Loucy (cell line): Measurements from ENCODE around the gene PTPN5.

Experiments
- H2AFZ ChIP-seq: fragments of 200-600 bp; sonication (generic); 2 replicates; pipeline ENCODE4 v1.6.0; 2016; ENCODE audit warnings: antibody characterized with exemption, mild to moderate bottlenecking, low read length, moderate library complexity
- H3F3A ChIP-seq: fragments of 200-600 bp; 2 replicates; pipeline ENCODE4 v1.6.0; 2016; ENCODE audit warnings: antibody characterized with exemption, low read depth, mild to moderate bottlenecking
- H3K27me3 ChIP-seq: fragments of 200-600 bp; sonication (generic); 2 replicates; pipeline ENCODE4 v1.6.1; 2014; ENCODE audit warnings: low read length, mild to moderate bottlenecking; ENCODE audit not compliant: insufficient read depth, poor library complexity, severe bottlenecking
- H3K36me3 ChIP-seq: fragments of 200-600 bp; sonication (generic); 2 replicates; pipeline ENCODE4 v1.6.1; 2016; ENCODE audit warnings: low read length; ENCODE audit not compliant: insufficient read depth
- H3K4me1 ChIP-seq: fragments of 200-600 bp; sonication (generic); 2 replicates; pipeline ENCODE4 v1.5.1; 2014; ENCODE audit warnings: low read length, mild to moderate bottlenecking; ENCODE audit not compliant: insufficient read depth, poor library complexity, severe bottlenecking
- H3K4me2 ChIP-seq: fragments of 200-600 bp; sonication (generic); 2 replicates; pipeline ENCODE4 v1.6.0; 2014; ENCODE audit warnings: antibody characterized with exemption, low read length, low read depth, mild to moderate bottlenecking; ENCODE audit not compliant: poor library complexity, severe bottlenecking
- H3K4me3 ChIP-seq: fragments of 200-600 bp; sonication (generic); 2 replicates; pipeline ENCODE4 v1.5.1; 2014; ENCODE audit warnings: low read length, mild to moderate bottlenecking, mixed read lengths; ENCODE audit not compliant: poor library complexity, severe bottlenecking
- H3K79me2 ChIP-seq: fragments of 200-600 bp; sonication (generic); 2 replicates; pipeline ENCODE4 v1.6.1; 2014; ENCODE audit warnings: low read length; ENCODE audit not compliant: insufficient read depth
- H3K9ac ChIP-seq: fragments of 200-600 bp; sonication (generic); 2 replicates; pipeline ENCODE4 v1.6.0; 2014; ENCODE audit warnings: mild to moderate bottlenecking, low read depth, low read length, moderate library complexity; ENCODE audit not compliant: poor library complexity, severe bottlenecking
- H3K9me2 ChIP-seq: fragments of 200-600 bp; sonication (generic); replicated peaks from 2 replicates; pipeline ENCODE4 v1.6.1; 2016; ENCODE audit warnings: low read depth, low read length, mixed read lengths
- H3K9me3 ChIP-seq: fragments of 200-600 bp; sonication (generic); 2 replicates; pipeline ENCODE4 v1.6.1; 2014; ENCODE audit warnings: mild to moderate bottlenecking, antibody characterized with exemption, low read length, low read depth; ENCODE audit not compliant: insufficient read depth
- H4K20me1 ChIP-seq: fragments of 200-600 bp; sonication (generic); 2 replicates; pipeline ENCODE4 v1.6.0; 2014; ENCODE audit warnings: antibody characterized with exemption, low read length, mild to moderate bottlenecking; ENCODE audit not compliant: insufficient read depth, poor library complexity, severe bottlenecking
- EZH2phosphoT487 ChIP-seq: fragments of 200-600 bp; IDR thresholded peaks from 2 replicates; pipeline ENCODE4 v1.6.1; 2018; ENCODE audit warnings: antibody characterized with exemption, mild to moderate bottlenecking, moderate library complexity, borderline replicate concordance
- TF ChIP-seq, protein P1 (sequence below): fragments of 200-600 bp; sonication (generic); conservative IDR thresholded peaks from 2 replicates; pipeline ENCODE4 v1.5.1; 2014; ENCODE audit warnings: mild to moderate bottlenecking, antibody characterized with exemption, low read length

PTPN5 gene

GRCh38 chr11:18794956-18795355, 3.4 kb upstream of the PTPN5 start:
- Histone ChIP-seq H3K27me3 (no peaks in the 10 kb centered on the region), H3F3A (no peaks in the 10 kb centered on the region), H3K9ac (no peak overlapping the region), H3K9me2 (no peaks in the 10 kb centered on the region), H3K9me3 (no peaks in the 10 kb centered on the region), H4K20me1 (no peaks in the 10 kb centered on the region), H3K4me2 (no peak overlapping the region), H3K4me1 (no peaks in the 10 kb centered on the region), H2AFZ (no peak overlapping the region), H3K4me3 (no peak overlapping the region), H3K36me3 (no peaks in the 10 kb centered on the region), H3K79me2 (no peaks in the 10 kb centered on the region)
- TF ChIP-seq, protein P1, sequence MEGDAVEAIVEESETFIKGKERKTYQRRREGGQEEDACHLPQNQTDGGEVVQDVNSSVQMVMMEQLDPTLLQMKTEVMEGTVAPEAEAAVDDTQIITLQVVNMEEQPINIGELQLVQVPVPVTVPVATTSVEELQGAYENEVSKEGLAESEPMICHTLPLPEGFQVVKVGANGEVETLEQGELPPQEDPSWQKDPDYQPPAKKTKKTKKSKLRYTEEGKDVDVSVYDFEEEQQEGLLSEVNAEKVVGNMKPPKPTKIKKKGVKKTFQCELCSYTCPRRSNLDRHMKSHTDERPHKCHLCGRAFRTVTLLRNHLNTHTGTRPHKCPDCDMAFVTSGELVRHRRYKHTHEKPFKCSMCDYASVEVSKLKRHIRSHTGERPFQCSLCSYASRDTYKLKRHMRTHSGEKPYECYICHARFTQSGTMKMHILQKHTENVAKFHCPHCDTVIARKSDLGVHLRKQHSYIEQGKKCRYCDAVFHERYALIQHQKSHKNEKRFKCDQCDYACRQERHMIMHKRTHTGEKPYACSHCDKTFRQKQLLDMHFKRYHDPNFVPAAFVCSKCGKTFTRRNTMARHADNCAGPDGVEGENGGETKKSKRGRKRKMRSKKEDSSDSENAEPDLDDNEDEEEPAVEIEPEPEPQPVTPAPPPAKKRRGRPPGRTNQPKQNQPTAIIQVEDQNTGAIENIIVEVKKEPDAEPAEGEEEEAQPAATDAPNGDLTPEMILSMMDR = no peak
- no peak for TF ChIP-seq EZH2phosphoT487

- no peak overlapping the region for H3K4me2 ChIP-seq
- H3K27me3 ChIP-seq = no peaks in the 10 kb centered on the region
Observed at GRCh38 chr11:18792827-18793226, 1.2 kb upstream of the PTPN5 start.

DNA sequence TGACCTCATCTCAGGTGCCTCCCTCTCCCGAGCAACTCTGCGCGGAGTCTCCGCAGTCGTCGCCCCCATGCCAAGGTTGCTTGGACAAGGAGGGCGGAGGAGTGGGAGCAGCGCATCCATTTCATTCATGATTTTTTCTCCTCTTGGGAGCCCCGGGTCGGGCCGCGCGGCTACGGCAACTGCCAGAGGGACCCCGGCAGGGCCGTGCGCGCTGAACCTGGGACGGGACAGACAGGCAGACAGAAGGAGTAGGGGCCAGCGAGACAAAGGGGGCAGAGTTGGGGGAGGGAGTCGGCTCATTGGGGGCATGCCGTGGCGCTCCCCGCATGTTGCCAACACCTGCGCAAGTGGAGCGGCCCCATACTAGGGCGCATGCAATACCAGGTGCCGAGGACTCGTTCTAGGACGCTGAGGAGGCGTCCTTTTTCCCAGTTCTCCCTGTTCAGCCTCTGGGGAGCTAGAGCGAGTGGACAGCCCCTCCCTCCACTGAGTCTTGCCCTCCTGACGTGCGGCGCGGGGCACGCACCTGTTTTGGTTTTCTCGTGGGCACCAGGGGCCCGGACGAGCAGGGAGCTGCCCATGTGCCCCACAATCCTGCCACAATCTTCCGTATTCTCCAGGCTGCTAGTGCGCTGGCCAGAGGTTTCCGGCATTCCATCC, 501 bp upstream of the PTPN5 start:
- Histone ChIP-seq H3K36me3 (no peaks in the 10 kb centered on the region), H3K9me3 (no peaks in the 10 kb centered on the region), H3K4me3 (no peak overlapping the region), H3K4me2 (no peak overlapping the region), H3K9ac (no peak overlapping the region), H2AFZ (no peak overlapping the region), H3K4me1 (no peaks in the 10 kb centered on the region), H4K20me1 (no peaks in the 10 kb centered on the region), H3K27me3 (no peaks in the 10 kb centered on the region), H3K9me2 (no peaks in the 10 kb centered on the region), H3F3A (no peaks in the 10 kb centered on the region), H3K79me2 (no peaks in the 10 kb centered on the region)
- no peak for TF ChIP-seq EZH2phosphoT487
- TF ChIP-seq, protein P1 = no peak

More at GRCh38 chr11:18792827-18793226, 1.2 kb upstream of the PTPN5 start:
- H3F3A ChIP-seq = no peaks in the 10 kb centered on the region
- H2AFZ ChIP-seq = no peak overlapping the region
- no peaks in the 10 kb centered on the region for H3K4me1 ChIP-seq
- H3K4me3 ChIP-seq = no peak overlapping the region
- H3K79me2 ChIP-seq = no peaks in the 10 kb centered on the region
- H3K9me2 ChIP-seq = no peaks in the 10 kb centered on the region
- no peaks in the 10 kb centered on the region for H3K36me3 ChIP-seq
- H4K20me1 ChIP-seq = no peaks in the 10 kb centered on the region
- no peaks in the 10 kb centered on the region for H3K9me3 ChIP-seq
- H3K9ac ChIP-seq = no peak overlapping the region
- TF ChIP-seq EZH2phosphoT487 = no peak
- TF ChIP-seq, protein P1 = no peak
